Liver (tissue), 9 donors: Measurements from ENCODE around the gene ANG. TPM values are rescaled to one million over a fixed set of nuclear protein-coding genes. Genes with fewer than 3 reads are reported as not detected.

Experiments used
- DNase-seq: peaks from one replicate; pipeline ENCODE4 v3.0.0-alpha.2; 2017; ENCODE audit warnings: low spot score
- H3K27ac ChIP-seq, 2 donors: one replicate each; pipeline ENCODE4 v1.7.0; 2013; ENCODE audit warnings: inconsistent platforms in 2 of 2, low read length in 2 of 2, control low read depth in 1 of 2, low read depth in 1 of 2, mild to moderate bottlenecking in 1 of 2
- H3K27me3 ChIP-seq, 4 donors: one replicate each; pipeline versions ENCODE4 v1.6.1 to v1.7.0; 2013; ENCODE audit warnings: low read length in 3 of 4, inconsistent platforms in 1 of 4, mild to moderate bottlenecking in 1 of 4, moderate library complexity in 1 of 4; ENCODE audit not compliant: control insufficient read depth in 4 of 4, insufficient read depth in 4 of 4
- H3K36me3 ChIP-seq, 4 donors: one replicate each; pipeline versions ENCODE4 v1.6.1 to v1.7.0; 2013; ENCODE audit warnings: low read length in 3 of 4, mild to moderate bottlenecking in 3 of 4, low read depth in 1 of 4, moderate library complexity in 1 of 4; ENCODE audit not compliant: control insufficient read depth in 4 of 4, insufficient read depth in 3 of 4
- H3K4me1 ChIP-seq, 4 donors: one replicate each; pipeline versions ENCODE4 v1.6.1 to v1.7.0; 2013; ENCODE audit warnings: low read length in 3 of 4, mild to moderate bottlenecking in 3 of 4, moderate library complexity in 1 of 4; ENCODE audit not compliant: control insufficient read depth in 4 of 4, insufficient read depth in 4 of 4
- H3K4me3 ChIP-seq, 3 donors: one replicate each; pipeline versions ENCODE4 v1.6.1 to v1.7.0; 2013; ENCODE audit warnings: low read length in 3 of 3, control low read depth in 1 of 3, low read depth in 1 of 3, mild to moderate bottlenecking in 1 of 3
- H3K9ac ChIP-seq, 2 donors: one replicate each; pipeline ENCODE4 v1.7.0; 2013; ENCODE audit warnings: low read length in 2 of 2, mild to moderate bottlenecking in 2 of 2, moderate library complexity in 2 of 2, control low read depth in 1 of 2, low read depth in 1 of 2
- H3K9me3 ChIP-seq, 4 donors: one replicate each; pipeline versions ENCODE4 v1.6.1 to v1.7.0; 2013; ENCODE audit warnings: low read length in 3 of 4; ENCODE audit not compliant: control insufficient read depth in 4 of 4
- ATF3 ChIP-seq: IDR thresholded peaks from 2 replicates; pipeline ENCODE4 v1.6.1; 2016; ENCODE audit warnings: antibody characterized with exemption
- CTCF ChIP-seq: fragments of 150-350 bp; IDR thresholded peaks from 2 replicates; pipeline ENCODE4 v1.5.1; 2017; ENCODE audit warnings: improper control_type of control experiment, low read depth, low read length; ENCODE audit not compliant: missing input control
- FOXA1 ChIP-seq: IDR thresholded peaks from 2 replicates; pipeline ENCODE4 v1.6.1; 2016; ENCODE audit warnings: antibody characterized with exemption
- FOXA2 ChIP-seq: IDR thresholded peaks from 2 replicates; pipeline ENCODE4 v1.6.1; 2016; ENCODE audit warnings: antibody characterized with exemption
- GABPA ChIP-seq, 2 donors: IDR thresholded peaks in 1 of 2; conservative IDR thresholded peaks in 1 of 2; 2 replicates each; pipeline ENCODE4 v1.6.1; 2016; ENCODE audit warnings: antibody characterized with exemption in 2 of 2, mild to moderate bottlenecking in 1 of 2, moderate library complexity in 1 of 2
- HNF4A ChIP-seq, 2 donors: conservative IDR thresholded peaks; 2 replicates each; pipeline ENCODE4 v1.6.1; 2016; ENCODE audit warnings: antibody characterized with exemption in 2 of 2, mild to moderate bottlenecking in 2 of 2
- JUND ChIP-seq, 2 donors: IDR thresholded peaks; 2 replicates each; pipeline ENCODE4 v1.6.1; 2016; ENCODE audit warnings: antibody characterized with exemption in 2 of 2
- MAX ChIP-seq: IDR thresholded peaks from 2 replicates; pipeline ENCODE4 v1.6.1; 2016; ENCODE audit warnings: antibody characterized with exemption
- RAD21 ChIP-seq, 2 donors: IDR thresholded peaks; 2 replicates each; pipeline ENCODE4 v1.6.1; 2016; ENCODE audit warnings: antibody characterized with exemption in 2 of 2, mild to moderate bottlenecking in 2 of 2
- REST ChIP-seq: IDR thresholded peaks from 2 replicates; pipeline ENCODE4 v1.6.1; 2016; ENCODE audit warnings: antibody characterized with exemption, mild to moderate bottlenecking
- RXRA ChIP-seq, 2 donors: IDR thresholded peaks; 2 replicates each; pipeline ENCODE4 v1.6.1; 2017 to 2018; ENCODE audit warnings: antibody characterized with exemption in 2 of 2, mild to moderate bottlenecking in 1 of 2
- SP1 ChIP-seq: IDR thresholded peaks from 2 replicates; pipeline ENCODE4 v1.6.1; 2018; ENCODE audit warnings: antibody characterized with exemption, mild to moderate bottlenecking
- TAF1 ChIP-seq: conservative IDR thresholded peaks from 2 replicates; pipeline ENCODE4 v1.6.1; 2016; ENCODE audit warnings: antibody characterized with exemption, mild to moderate bottlenecking
- YY1 ChIP-seq: IDR thresholded peaks from 2 replicates; pipeline ENCODE4 v1.6.1; 2016; ENCODE audit warnings: antibody characterized with exemption, mild to moderate bottlenecking
- ZBTB33 ChIP-seq: IDR thresholded peaks from 2 replicates; pipeline ENCODE4 v1.6.1; 2016; ENCODE audit warnings: antibody characterized with exemption
- WGBS: extraction: QIAGEN DNeasy Blood & Tissue Kit; methylation state at CpG from one replicate; pipeline ENCODE4 v1.1.7; 2013; 5-methylcytosine and 5-hydroxymethylcytosine counted together
- polyA plus RNA-seq, 2 donors: library from polyadenylated mRNA; stranded (reverse) in 1 of 2; unstranded in 1 of 2; fragments of 200-250 nt in 1 of 2; fragments of >200 nt in 1 of 2; fragmentation: Nextera tagmentation in 1 of 2; extraction: Ambion mirVana in 1 of 2; gene quantifications; one replicate each; pipeline versions ENCODE4 v1.2.1 to v1.2.3, GENCODE V29; 2013 to 2015
- total RNA-seq, 2 donors: library from RNA; depleted of rRNA; stranded (reverse); fragments of >200 nt; gene quantifications; one replicate each; pipeline ENCODE4 v1.2.3, GENCODE V29; 2014
- donor health status: healthy.
- donor health status: healthy.
- donor health status: healthy.
- donor health status: healthy.
- donor health status: healthy.

The ANG gene
- total and polyA plus RNA-seq, 4 donors, result 153 to 2,524 (median 1,379) TPM

- TF ChIP-seq CTCF (peak; percentile 74), RAD21 (IDR thresholded peaks at IDR 0.05) (peak; percentile 87 to 88), FOXA2 (no peak), SP1 (no peak), FOXA1 (no peak), MAX (no peak), GABPA (IDR thresholded peaks at IDR 0.05 in 1 of 2, conservative IDR thresholded peaks at IDR 0.05 in 1 of 2) (no peak), YY1 (peak; percentile 32), RXRA (IDR thresholded peaks at IDR 0.05) (peak; percentile 7 to 22), ZBTB33 (no peak)
- no peak overlapping the region for H3K9ac ChIP-seq
- H3K27ac ChIP-seq, result no peak overlapping the region
- no peaks in the 10 kb centered on the region for H3K9me3 ChIP-seq
- no peak overlapping the region for H3K4me3 ChIP-seq
- no peaks in the 10 kb centered on the region for H3K4me1 ChIP-seq
- peak; percentile 72 for DNase-seq
- peaks cover 0 to 18% (median 8%) of the 10 kb centered on the region in 4 donors for H3K36me3 ChIP-seq
- H3K27me3 ChIP-seq, result no peaks in the 10 kb centered on the region
- 24% methylated on average over 6 of the region's 6 CpGs for WGBS
These were observed 8.9 kb downstream of the ANG start for GRCh38 chr14:20697273-20698017.

- TF ChIP-seq TAF1 (no peak), RAD21 (IDR thresholded peaks at IDR 0.05) (no peak), JUND (IDR thresholded peaks at IDR 0.05) (no peak), HNF4A (conservative IDR thresholded peaks at IDR 0.05) (no peak), MAX (no peak), FOXA1 (no peak), FOXA2 (no peak), RXRA (IDR thresholded peaks at IDR 0.05) (no peak)
- Histone ChIP-seq H3K9me3 (no peaks in the 10 kb centered on the region), H3K9ac (no peak overlapping the region), H3K4me1 (no peaks in the 10 kb centered on the region), H3K27ac (no peak overlapping the region), H3K27me3 (no peaks in the 10 kb centered on the region), H3K4me3 (no peak overlapping the region), H3K36me3 (peaks cover 0 to 18% (median 8%) of the 10 kb centered on the region in 4 donors)
- DNase-seq, result no peak
These were observed 9.4 kb downstream of the ANG start for GRCh38 chr14:20698018-20698329.

GRCh38 chr14:20698934-20699333, 10.4 kb downstream of the ANG start:
- WGBS, result 91% methylated on average over 5 of the region's 5 CpGs
- H3K27ac ChIP-seq, result no peak overlapping the region
- no peak for DNase-seq
- no peak for TF ChIP-seq ATF3
- no peak for TF ChIP-seq REST
- no peak for TF ChIP-seq TAF1
- no peak for TF ChIP-seq ZBTB33
- no peak for TF ChIP-seq RXRA (IDR thresholded peaks at IDR 0.05)
- no peak for TF ChIP-seq FOXA1
- TF ChIP-seq FOXA2, result no peak
- no peak for TF ChIP-seq MAX

More at GRCh38 chr14:20698934-20699333, 10.4 kb downstream of the ANG start:
- Histone ChIP-seq H3K9ac (no peak overlapping the region), H3K27me3 (no peaks in the 10 kb centered on the region), H3K9me3 (no peaks in the 10 kb centered on the region), H3K4me1 (no peaks in the 10 kb centered on the region), H3K4me3 (no peak overlapping the region), H3K36me3 (peaks cover 0 to 16% (median 5%) of the 10 kb centered on the region in 4 donors)
